Measurements from ENCODE around the gene ADGRL3.

ADGRL3 gene

DNA sequence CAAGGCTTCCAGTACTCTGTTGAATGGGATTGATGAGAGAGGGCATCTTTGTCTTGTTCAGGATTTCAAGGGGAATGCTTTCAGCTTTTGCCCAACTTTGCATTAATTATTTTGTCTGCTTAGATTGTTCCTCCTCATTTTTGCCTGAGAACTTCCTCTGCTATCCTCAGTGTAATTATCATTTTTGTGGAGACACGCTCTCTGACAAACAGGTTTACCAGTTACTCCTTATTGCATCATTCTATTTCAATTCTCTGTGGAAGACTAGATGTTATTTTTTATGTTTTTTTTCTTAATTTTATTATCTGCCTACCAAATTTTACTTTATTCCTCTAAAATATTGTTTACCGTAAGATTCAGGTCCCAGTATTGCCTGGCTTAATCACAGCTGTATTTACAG is 349.2 kb downstream of the ADGRL3 start:
- no peak for DNase-seq (ENCODE audit: low read depth in 2 of 2)

DNA sequence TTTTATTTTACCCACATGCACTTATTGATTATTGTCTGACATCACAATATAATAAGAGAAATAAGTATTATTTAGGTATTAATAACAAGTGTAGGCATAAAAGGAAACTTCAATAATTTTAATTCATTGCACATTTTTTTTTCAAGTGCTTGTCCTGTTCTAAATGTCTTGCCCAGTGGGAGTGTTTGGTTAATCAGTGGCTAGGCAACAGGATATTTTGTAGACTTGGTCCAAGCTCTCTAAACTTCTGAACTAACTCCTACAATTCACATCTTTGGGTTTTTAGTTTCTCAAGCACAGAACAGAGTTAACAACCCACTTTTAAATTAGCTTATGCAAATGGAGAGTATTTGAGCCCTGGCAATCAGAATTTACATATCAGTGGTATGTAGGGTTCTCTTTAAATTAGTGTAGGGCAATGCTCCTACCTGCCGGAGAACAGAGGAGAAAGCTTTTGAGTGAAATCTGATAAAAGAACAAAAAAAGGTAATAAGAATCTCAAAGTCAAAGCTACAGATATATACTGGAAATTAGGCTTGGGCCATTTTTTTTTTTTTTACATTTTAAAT is 353.5 kb downstream of the ADGRL3 start:
- no peak for DNase-seq (ENCODE audit: low read depth in 2 of 2)

DNA sequence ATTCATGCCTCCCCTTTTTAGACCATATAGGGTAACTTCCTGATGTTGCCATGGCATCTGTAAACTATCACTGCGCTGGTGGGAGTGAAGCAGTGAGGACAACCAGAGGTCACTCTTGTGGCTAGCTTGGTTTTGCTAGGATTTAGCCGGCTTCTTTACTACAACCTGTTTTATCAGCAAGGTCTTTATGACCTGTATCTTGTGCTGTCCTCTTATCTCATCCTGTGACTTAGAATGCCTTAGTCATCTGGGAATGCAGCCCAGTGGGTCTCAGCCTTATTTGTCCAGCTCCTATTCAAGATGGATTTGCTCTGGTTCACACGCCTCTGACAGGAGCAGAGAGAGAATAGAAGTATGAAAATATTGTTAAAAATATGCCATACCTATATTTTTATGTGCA is 355.7 kb downstream of the ADGRL3 start:
- no peak for DNase-seq (ENCODE audit: low read depth in 2 of 2)

DNA sequence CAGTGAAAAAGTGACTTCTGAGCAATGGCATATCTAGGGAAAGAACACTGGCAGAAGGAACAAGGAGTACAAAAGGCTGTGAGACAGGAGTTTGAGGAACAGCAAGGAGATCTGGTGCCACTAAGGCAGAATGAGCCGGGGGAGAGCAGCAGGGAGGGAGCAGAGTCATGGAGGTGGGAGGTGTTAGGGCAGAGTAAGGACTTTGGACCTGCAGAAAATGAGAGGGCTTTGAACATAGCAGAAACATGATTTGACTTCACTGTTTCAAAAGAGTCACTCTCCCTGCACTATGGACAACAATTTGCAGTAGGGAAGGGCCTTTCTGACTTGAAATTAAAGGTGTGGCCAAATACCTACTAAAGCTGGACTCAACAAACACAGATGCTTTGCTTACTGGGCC is 356.2 kb downstream of the ADGRL3 start:
- DNase-seq (ENCODE audit: low read depth in 2 of 2): no peak

DNA sequence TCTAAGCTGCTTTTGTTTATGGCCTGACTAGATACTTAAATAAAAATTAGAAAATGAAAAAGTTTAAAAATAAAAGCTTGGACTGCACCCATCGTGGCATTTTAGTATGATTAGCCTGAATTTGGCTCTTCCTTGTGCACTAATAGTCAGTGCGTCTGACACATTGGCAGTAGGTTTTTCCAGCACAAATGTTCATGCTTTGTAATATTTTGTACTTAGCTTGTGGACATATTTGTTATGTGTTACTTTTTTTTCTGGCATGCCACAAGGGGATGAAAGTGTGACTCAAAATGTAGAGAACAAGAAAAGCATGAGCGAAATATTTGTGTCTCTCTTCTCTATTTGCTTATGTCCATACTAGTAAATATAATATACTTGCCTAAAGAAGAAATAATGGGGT is 359.3 kb downstream of the ADGRL3 start:
- DNase-seq (ENCODE audit: low read depth in 2 of 2): no peak

DNA sequence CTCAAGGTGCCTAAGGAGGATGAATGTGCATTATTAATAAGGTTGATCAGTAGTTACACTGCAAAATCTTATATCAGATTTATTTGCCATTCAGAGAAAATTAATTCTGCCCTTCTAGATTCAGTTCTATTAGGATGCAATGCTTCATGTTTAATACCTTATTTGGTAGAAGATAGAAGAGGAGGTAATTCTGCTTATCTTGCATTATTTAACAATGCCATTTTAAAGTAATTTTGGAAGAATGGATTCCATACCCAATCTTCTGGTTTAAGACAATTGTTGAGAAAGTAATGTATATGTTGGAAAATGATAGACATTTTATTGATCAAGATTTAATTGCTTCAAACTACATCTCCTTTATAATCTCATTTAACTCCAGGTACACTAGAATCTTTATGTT is 360.9 kb downstream of the ADGRL3 start:
- no peak for DNase-seq (ENCODE audit: low read depth in 2 of 2)

DNA sequence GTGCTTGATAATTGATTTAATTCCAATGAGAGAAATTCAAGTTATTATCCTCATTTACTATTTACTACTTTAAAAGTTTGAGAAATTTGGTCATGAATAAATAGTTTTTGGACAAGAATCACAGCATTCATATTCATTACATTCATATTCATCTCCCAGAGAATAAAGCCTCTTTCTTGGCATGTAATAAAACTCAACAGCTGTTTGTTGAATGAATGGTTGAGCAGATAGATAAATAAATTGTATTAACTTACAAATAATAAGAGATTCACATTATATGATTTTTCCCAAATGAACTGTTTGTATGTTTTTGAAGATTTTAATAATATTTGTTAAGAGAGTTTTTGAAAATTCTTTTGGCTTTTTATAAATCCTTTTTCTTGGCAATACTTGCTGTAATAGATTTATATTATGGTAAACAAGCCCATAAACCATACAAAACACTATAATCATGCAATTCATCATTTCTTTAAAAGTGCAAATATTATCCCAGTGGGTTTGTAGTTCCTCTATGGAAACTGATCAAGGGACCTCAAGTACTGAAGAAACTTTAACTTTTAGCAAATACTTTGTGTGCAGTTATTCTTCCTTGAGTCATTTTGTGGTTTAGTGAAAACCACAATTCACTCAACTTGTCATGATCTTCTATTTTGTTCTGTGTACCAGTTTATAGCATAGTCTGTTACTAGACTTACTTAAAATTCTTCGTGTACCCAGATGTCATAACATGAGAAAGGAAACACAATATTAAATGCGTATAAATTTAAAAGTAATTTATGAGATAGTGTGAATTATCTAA is 371.8 kb downstream of the ADGRL3 start:
- DNase-seq (ENCODE audit: low read depth in 2 of 2): no peak

DNA sequence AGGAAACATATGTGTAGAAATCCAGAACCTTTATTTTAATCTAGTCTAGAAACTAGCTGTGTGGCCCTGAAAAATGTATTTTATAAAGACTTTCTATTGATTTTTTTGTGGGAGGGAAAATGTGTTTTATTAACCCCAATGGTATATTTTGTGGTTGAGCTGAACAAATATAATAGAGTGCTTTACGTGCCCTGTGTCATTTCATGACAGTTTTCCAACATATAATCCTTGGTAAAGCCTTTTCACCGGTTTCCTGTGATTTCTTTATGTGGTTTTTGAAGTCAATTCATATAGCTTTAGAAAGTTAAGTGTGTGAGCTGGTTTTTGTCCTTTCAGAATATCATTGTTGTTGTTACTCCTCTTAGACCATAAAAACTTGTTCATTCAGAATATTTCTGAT is 375.7 kb downstream of the ADGRL3 start:
- no peak for DNase-seq (ENCODE audit: low read depth in 2 of 2)

DNA sequence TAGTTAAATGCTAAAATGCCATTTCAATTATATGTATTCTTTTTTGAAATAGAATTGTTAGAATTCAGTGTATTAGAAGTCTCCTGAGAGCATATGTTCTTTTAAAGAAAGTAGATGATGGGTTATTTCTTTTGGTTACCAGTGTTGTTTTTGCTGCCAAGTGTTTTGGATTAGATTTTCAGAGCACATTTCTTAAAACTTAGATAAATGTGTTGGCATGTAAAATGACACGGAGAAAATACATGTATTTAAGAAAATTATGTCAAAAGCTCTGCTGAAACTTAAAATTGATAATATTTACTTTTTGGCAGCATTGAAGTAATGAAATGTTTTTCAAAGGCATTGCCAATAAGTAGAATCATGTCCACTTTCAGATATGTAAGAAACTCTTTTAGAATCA is 379.7 kb downstream of the ADGRL3 start:
- no peak for DNase-seq (ENCODE audit: low read depth in 2 of 2)

DNA sequence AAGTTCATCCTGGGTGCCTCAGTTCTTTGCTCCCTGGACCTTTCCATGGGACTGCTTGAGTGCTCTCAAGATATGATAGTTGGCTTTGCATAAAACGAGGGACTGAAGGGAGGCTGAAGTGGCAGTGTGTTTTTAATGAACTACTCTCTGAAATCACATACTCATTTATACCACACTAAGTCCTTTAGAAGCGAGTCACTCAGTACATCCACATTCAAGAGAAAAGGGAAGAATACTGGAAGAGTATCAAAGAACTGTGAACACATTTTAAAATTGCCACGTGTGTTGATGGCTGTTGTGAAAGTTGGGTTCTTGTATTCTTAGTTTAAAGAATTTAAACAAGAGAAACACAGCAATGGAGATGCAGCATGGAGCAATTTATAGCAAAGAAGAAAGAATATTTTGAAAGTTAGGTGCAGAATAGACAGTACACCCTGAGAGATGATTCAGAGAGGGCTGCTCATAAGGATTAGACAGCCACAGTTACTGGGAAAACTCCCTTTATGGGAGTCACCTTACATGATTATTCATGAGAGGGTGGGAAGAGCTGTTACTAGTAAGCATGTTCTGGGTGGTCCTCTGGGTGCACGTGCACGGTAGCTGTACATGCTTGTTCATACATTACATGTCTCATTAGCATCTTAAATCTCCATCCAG is 380.7 kb downstream of the ADGRL3 start:
- no peak for DNase-seq (ENCODE audit: low read depth in 2 of 2)

DNA sequence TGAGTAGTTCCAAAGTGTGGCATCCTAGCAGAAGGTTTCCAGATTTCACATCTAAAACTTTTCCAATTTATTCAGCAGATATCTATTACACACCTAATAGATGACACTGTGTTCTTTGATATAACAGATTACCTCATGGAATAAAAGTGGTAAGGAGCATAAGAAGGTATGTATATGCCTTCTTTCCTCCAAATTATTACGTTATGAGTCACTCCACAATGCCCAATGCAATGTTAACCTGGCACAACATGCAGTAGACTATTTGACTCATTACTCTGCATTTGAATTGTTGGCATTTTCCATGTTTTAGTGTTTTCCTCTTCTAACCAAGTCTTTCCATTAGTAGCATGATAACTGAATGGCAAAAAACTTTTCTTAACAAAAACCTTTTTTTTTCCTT is 383.6 kb downstream of the ADGRL3 start:
- DNase-seq (ENCODE audit: low read depth in 2 of 2): no peak

DNA sequence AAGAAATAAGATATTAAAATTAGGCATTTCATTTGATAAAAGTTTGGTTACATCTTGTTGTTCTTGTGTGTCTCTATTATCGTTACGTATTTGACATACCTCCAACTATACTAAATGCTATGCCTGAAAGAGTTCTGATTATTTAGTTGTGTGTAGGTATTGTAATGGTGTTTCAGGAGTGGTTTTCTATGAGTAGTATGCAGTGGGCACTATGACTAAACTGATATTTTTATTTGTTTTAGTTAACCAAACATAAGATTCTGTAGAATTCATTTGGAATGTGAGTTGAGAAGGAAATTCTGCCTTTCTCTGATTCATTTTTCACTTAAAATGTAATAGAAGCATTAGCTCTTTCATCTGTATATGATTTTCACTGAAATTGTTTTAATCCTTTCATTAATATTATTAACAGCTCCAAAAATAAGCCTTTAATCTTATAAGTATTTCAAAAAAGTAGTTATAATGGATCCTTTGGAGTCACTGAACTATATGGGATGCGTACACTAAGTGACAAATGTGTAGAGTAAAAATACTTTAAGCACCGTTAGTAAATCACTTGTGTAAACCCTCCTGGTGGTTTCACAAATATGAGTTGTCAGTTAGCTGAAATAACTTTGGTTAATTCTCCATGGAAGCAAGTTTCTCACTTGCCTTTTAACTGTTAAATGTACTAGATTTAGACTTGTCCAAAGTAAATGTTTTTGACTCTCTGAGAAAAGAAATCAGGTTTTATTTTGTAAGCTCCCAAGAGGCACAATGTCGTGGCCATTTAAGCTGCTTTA is 388.7 kb downstream of the ADGRL3 start:
- no peak for DNase-seq (ENCODE audit: low read depth in 2 of 2)

DNA sequence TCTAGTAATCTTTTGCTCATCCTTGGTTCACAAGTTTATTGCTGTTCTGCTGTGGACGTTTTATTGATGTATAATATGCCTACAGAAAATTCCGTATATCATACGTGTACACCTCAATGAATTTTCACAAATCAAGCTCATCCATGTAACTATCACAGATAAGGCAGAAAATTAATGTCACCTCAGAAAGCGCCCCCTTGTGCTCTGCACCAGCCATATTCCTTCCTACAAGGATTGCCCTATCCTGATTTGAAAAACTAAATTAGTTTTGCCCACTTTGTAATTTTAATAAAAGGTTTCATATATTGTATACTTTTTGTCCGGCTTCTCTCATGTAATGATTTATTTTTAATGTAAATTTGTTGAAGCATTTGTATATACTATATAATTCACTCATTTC is 390.8 kb downstream of the ADGRL3 start:
- DNase-seq (ENCODE audit: low read depth in 2 of 2): no peak

DNA sequence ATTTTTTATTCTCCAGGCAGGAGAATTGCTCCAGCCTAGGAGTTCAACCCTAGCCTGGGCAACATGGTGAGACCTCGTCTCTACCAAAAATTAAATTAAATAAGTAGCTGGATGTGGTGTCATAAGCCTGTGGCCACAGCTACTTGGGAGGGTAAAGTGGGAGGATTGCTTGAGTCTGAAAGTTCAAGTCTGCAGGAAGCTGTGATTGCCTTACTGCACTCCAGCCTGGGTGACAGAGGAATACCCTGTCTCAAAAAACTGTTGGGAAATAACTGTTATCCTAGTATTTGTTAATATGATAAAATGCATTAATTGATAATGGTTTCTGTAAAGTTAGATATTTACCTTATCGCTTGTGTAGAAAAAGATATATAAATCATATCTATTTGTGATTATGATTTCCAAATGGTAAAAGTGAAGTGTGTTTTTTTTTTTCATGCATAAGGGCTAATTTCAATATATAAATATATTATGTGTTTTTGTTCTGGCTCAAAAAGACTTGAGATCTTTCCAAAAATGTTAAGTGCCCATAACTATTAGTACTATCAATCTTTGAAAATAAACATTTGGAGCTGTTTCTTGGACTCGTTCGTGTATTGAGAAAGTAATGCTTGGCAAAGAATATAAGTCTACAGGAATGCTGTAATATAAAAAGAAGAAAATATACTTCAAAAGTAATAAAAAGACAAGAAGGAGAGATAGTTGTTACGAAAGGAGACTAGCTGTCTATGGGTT is 396.6 kb downstream of the ADGRL3 start:
- no peak for DNase-seq (ENCODE audit: low read depth in 2 of 2)

DNA sequence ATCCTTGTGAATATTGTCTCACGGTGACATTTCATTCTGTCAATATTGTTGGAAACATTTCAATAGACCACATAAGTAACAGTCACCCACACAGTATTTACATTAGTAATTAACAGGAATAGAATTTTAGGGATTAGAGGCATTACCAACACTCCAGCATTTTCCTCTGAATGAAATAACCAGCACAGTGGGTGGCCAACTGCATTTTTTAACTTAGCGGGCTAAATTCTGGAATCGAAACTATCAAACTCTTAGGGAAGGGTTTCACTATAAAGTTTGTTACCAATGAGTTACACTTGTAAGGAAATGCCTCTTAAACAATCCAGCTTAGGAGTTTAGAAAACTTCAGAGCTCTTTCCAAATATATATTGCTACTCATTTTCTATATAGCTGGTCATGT is 403.0 kb downstream of the ADGRL3 start:
- DNase-seq (ENCODE audit: low read depth in 2 of 2): no peak

DNA sequence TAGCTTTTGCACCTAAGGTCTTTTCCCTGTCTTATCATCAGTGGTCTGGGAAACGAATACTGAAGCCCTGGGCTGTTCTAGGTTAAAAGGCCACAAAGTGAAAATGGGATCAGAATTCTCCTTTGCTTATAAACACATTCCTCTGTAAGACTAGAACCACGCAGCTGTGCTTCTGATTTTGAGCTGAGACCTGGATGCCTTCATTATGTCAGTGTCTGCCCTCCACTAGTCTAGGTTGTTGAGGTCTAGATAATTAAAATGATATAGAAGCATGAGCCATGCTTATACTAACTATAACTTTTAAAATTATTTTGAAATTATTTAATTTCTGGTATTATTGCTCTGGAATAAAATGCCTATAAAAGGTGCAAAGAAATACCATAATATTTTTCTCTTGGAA is 403.9 kb downstream of the ADGRL3 start:
- DNase-seq (ENCODE audit: low read depth in 2 of 2): no peak

DNA sequence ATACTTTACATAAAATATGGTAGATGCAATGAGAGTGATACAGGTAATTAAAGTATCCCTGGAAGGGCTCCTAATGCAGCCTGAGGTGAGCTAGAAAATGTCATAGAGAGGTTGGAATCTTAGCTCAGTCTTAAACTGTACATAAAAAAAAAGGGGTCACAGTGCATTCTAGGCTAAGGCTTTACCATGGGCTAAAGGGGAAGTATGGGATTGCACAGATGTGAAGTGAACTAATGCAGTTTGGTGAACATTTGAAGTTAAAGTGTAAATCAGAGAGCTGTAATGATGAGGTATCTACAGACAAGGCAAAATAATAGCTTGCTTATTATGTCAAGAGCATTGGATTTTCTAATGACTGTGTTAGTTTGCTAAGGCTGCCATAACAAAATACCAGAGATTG is 405.9 kb downstream of the ADGRL3 start:
- DNase-seq (ENCODE audit: low read depth in 2 of 2): no peak

DNA sequence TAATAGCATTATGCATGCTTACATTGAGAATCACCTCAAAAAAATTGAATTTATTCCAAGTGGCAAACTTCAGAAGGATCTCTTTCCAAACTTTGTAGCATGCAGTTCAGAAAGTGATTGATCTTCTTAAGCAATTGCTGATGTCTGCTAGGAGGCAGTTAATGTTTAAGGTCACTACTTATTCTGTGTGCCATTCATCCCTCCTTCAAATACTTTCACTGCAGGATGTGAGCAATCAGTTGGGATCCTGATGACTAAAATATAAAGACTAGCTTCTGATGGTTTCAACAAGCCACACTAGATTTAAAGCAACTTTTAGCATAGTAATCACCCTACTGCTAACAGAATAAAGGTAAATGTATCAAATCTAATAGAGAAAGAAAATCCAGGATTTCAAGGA is 414.1 kb downstream of the ADGRL3 start:
- no peak for DNase-seq (ENCODE audit: low read depth in 2 of 2)

DNA sequence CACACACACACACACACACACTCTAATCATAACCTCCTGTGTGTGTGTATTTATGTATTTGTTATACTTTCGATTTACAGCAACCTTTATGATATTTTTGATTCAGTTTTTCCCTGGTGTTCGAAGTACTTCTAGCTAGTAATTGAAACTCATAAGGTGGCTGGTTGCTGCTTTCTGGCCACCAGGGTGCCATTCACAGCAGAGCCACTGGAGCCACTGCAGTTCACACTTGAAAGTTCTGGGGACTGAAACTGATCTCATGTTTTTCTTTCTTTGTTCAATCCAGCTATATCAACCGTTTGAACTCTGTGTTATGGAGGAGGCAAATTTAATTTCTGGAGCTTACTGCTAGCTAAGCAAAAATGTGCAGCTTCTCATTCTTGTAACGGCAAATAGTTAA is 419.4 kb downstream of the ADGRL3 start:
- DNase-seq (ENCODE audit: low read depth in 2 of 2): no peak

DNA sequence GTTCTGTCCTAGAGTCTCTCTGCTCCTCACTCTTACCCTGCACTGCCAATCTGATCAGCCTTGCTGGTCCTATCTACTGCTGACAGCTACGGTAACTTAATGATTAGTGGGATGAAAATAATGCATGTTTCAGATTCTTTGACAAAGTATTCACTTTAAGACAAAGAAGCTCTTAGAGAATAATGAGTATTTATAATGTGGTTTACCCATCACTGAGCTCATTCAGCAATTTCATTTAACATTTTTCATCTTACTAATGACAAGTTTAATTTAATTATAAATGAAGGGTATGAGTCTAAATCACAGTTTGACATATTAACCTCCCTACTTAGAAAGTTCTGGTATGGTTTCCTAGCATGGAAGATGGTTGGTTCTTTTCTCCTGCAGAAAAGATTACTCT is 428.2 kb downstream of the ADGRL3 start:
- no peak for DNase-seq (ENCODE audit: low read depth in 2 of 2)

DNA sequence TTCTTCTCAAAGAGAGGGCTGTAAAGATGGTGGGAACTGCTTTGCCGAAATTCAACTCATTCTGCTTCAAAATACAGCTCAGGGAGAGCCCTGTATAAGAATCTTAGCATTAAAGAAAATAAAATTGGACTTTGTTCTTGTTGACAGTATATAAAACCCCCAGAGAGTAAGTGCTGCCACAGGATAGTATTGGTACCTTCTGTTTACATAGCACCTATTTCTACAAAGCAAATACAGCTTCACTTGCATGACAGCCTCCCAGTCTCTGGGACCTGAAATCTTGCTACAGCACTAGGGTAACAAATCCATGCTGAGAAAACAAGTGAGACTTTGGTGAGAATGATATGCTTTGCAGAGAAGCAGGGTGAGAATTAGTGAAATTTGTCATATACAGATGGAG is 428.6 kb downstream of the ADGRL3 start:
- no peak for DNase-seq (ENCODE audit: low read depth in 2 of 2)

DNA sequence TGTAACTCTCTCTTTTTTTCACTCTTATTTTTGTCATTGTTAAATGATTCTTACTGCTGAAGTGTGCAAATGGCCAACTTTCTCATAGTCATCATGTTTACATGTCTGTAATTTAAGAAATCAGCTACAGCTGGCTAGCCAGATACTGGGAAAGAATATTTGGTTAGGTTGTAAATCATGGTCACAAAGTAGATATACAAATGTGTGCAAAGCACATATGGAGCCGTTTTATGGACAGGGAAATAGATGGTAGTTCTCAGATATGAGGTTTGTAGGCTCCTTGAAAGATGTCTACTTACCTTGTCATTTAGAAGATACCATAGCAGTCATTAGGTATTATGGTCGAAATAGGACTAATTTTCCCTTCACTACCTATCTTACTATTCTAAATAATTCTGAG is 430.4 kb downstream of the ADGRL3 start:
- no peak for DNase-seq (ENCODE audit: low read depth in 2 of 2)
